GM12891 (cell line): ENCODE results near the gene PARP16.

Source experiments
- POLR2A ChIP-seq: IDR thresholded peaks from 2 replicates; pipeline ENCODE4 v1.6.1; 2011; ENCODE audit warnings: low read depth, low read length, control low read depth
- POLR2AphosphoS5 ChIP-seq: IDR thresholded peaks from 2 replicates; pipeline ENCODE4 v1.6.1; 2011; ENCODE audit warnings: low read depth, low read length, control low read depth
- TAF1 ChIP-seq: IDR thresholded peaks from 2 replicates; pipeline ENCODE4 v1.6.1; 2011; ENCODE audit warnings: low read depth, low read length, control low read depth

DNA sequence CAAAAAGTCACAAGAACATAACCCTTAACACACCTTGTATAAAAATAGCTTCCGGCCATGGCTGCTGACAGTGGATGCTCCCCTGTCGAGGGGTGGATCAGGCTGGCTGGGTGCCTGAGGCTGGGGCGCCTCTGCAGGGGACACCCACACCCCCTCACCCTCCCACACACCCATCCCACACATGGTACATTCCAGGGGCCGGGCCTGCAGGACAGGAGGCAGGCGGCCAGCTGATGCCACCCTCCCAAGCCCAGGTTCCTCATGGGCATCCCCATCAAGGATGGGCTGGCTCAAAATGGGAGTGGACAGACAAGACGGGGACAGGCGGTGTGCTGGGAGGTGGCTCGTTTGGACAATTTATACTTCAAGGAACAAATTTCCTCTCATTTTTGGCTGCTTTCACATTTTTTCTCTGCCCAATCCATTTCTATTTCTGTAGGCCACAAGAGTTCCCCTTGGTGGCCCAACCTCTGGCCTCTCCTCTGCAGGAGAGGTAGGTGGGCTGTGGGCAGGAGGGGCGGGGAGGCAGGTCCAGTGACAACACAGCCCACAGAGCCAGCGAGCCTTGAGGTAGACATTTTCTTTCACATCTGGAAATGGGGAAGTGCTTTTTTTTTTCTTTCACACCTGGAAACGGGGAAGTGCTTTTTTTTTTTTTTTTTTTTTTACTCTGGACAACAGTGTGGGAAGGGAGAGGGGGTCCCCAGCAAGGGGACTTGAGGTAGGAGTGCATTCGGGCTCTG is 41.1 kb upstream of the PARP16 start:
- TF ChIP-seq TAF1 (no peak), POLR2A (no peak), POLR2AphosphoS5 (no peak)
